Measurements from ENCODE around the gene NUDT4. TPM values are rescaled to one million over a fixed set of nuclear protein-coding genes. Genes with fewer than 3 reads are reported as not detected.

NUDT4 gene
- total and polyA plus RNA-seq, 2 of the 13 experiments (the other 11 are each of a cell fraction or from before 2014, with no cell fraction given), result 37.3 to 70.1 TPM

DNA sequence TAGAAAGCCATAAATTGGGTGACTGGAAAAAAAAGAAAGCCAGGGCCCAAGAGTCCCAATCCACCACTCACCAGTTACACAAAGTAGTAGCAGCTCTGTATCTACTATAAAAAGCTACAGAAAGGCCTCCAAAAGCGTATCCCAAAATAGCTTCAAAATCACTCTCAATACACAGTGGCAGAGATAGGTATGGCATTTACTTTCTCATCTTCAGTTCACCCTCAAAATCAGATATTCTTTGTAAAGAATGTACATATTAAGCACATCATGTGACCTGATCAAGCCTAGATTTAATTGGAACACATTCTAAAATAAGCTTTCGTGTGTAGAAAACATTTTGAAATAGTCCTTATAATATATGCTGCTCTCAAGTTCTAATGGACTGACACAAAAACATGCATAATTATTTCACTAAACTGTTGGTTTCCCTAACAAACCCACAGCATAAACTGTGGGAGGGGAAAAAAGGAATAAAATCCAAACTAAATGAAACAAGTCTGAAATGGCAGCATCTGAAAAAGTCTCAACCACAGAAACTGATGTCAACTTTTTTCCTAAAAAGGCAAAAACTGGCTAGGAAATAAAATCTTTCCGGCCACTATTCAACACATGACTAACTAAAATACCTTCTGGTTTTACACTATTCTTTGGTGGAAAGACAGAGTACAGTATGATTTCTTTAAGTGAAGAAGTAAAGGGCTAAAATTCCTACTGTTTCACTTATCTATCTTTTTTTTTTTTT, 38.2 kb downstream of the NUDT4 start:
- Histone ChIP-seq H3K4me3 (replicated peaks in 1 of 3; ENCODE audit: insufficient read depth in 1 of 3, low read depth in 2 of 3, low read length in 3 of 3) (no peak overlapping the region), H3K4me2 (ENCODE audit: low read depth, low read length) (no peak overlapping the region), H3K27ac (ENCODE audit: extremely low read length, insufficient read depth, low read length) (no peak overlapping the region), H3K27me3 (ENCODE audit: control insufficient read depth in 1 of 2, insufficient read depth in 2 of 2, low read length in 2 of 2) (no peaks in the 10 kb centered on the region), H3K36me3 (replicated peaks in 1 of 2; ENCODE audit: control insufficient read depth in 1 of 2, insufficient read depth in 2 of 2, low read length in 2 of 2) (peaks cover 0 to 3% of the 10 kb centered on the region in 2 experiments; a peak in 2 of 5 replicates), H2AFZ (ENCODE audit: low read length) (no peak overlapping the region), H3K9ac (ENCODE audit: insufficient read depth, low read depth, low read length) (no peak overlapping the region), H4K20me1 (ENCODE audit: insufficient read depth, low read length) (peaks cover 78% of the 10 kb centered on the region), H3K79me2 (ENCODE audit: insufficient read depth, low read length) (peaks cover 96% of the 10 kb centered on the region), H3K9me3 (ENCODE audit: low read length) (no peaks in the 10 kb centered on the region), H3K4me1 (ENCODE audit: insufficient read depth, low read length) (peaks cover 52% of the 10 kb centered on the region)
- FAIRE-seq (no peak), DNase-seq (ENCODE audit: low spot score) (no peak), ATAC-seq (no peak)
- WGBS (ENCODE audit: low lambda C conversion rate), result 90% methylated on average over 3 of the region's 3 CpGs
- in situ Hi-C loops (cut with HindIII; ENCODE audit: extremely low pct_ligation_motif_present, low pct_unique_long_range_greater_than_20kb), result loop anchor here (10.0 kb wide), 1 partner anchor 631 kb away; no protein-coding TSS in a partner anchor
- ChIA-PET CTCF (ENCODE audit: low intra/inter-chr PET ratio, low total read pairs) (no interaction called here), POLR2A (no interaction called here)
- TF ChIP-seq EHMT2 (IDR thresholded peaks at IDR 0.05; ENCODE audit: borderline replicate concordance, low read depth, low read length) (no peak), NR2F1 (CRISPR knock-in tag; IDR thresholded peaks at IDR 0.05) (no peak), ERF (CRISPR knock-in tag; IDR thresholded peaks at IDR 0.05) (no peak), HNRNPH1 (optimal IDR thresholded peaks at IDR 0.05; ENCODE audit: low read depth, low read length) (no peak), ZNF484 (CRISPR knock-in tag; IDR thresholded peaks at IDR 0.05; ENCODE audit: borderline replicate concordance, low read depth) (no peak), XRCC5 (optimal IDR thresholded peaks at IDR 0.05; ENCODE audit: low read length) (no peak), ZBTB7B (CRISPR knock-in tag; IDR thresholded peaks at IDR 0.05) (no peak), SIN3B (IDR thresholded peaks at IDR 0.05; ENCODE audit: low read length) (no peak)
- TF ChIP-seq, protein P1, sequence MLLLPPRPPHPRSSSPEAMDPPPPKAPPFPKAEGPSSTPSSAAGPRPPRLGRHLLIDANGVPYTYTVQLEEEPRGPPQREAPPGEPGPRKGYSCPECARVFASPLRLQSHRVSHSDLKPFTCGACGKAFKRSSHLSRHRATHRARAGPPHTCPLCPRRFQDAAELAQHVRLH (CRISPR knock-in tag; IDR thresholded peaks at IDR 0.05; ENCODE audit: borderline replicate concordance, low read depth), result no peak
- no TSS peak for BruUV-seq (replicated peaks)
- intact Hi-C loops (cut with micrococcal nuclease; ENCODE audit: unreplicated experiment), result no loop called here

All from HepG2 (cell line).